Frontal cortex (tissue), 4 donors: ENCODE measurements around the gene SNCB. TPM values are rescaled to one million over a fixed set of nuclear protein-coding genes. Genes with fewer than 3 reads are reported as not detected.

Experiments
- DNase-seq, 2 donors: peaks; one replicate each; pipeline ENCODE4 v3.0.0; 2012; ENCODE audit warnings: low spot score in 2 of 2
- FAIRE-seq: peaks from 2 replicates; lab custom pipeline; 2012; peaks lifted over from hg19 to GRCh38; lab: Jason Lieb, UNC
- total RNA-seq: library from RNA; depleted of rRNA; stranded (reverse); fragments of >200 nt; gene quantifications from one replicate; pipeline ENCODE4 v1.2.3, GENCODE V29; 2014
- donor health status: control.
- donor health status: control.
- donor health status: control.

The SNCB gene
- 15.5 TPM for total RNA-seq

GRCh38 chr5:176629853-176630680 lies at the start of gene SNCB, which contains the start of gene EIF4E1B:
SNCB (minus strand) TSS chr5:176630534; CDS start chr5:176629654, 880 bp downstream.
EIF4E1B (plus strand) TSS chr5:176630675; CDS start chr5:176642788, 12,113 bp downstream.
- DNase-seq (peak; percentile 57 to 73), FAIRE-seq (no peak)

DNA sequence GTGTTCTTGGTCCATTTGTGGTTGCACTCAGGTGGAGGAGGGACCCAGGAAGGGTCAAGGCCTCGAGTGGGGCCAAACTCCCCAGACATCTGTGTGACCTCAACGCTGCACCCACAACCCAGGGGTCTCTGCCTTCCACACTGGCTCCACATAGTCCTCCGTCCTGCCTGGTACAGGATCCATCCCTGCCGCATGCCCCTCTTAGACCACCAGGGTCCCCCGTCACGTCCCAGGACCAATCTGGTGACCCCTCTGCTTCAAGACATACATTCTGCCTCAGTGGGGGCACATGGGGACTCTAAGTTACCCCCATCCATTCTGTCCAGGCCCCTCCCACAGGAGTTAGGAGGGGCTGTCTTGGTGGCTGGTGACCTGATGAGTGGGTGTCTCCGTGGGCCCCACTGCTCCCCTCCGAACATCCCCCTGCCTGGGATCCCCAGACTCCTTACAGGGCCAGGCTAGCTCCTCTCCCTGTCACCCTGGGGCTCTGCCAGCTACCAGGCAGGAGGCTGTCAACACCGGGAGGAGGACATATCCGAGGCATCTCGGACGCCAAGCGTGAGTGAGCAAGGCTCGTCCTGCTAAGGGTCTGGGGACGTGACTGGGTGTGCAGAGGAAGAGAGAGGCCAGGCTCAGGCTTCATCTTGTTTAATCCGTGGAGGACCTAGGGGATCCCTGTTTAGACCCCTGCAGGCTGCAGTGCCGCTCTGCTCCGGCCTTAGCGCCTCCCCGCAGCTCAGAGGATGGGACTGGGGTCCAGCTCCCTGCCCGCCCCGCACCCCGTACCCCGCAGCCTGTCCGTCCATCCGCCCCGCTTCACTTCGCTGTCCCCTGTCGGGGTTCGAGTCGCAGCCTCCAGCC lies 49.3 kb upstream of the SNCB start:
- DNase-seq = no peak

DNA sequence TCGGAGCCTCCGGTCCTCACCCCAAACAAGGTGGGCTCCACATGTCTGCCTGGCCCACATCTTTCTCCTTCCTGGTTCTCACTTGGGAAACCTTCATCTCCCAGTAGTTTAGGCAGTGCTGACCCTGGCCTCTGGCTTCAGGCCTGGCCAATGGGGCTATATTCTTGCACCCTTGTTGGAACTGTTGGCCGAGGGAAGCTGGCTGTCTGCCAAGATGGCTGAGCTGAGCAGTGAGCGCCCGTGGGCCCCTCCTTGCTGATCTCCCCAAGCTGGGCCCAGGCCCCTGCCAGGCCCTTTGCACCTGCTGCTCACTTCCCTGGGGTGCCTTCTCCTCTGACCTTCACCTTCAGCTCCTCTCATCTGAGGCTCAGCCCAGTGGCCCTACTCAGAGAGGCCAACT lies 48.2 kb upstream of the SNCB start:
- DNase-seq = no peak
- no peak for FAIRE-seq

More for the DNA sequence above, 49.3 kb upstream of the SNCB start:
- FAIRE-seq = no peak

- FAIRE-seq (no peak), DNase-seq (no peak)
Measured at GRCh38 chr5:176677209-176677939, 47.0 kb upstream of the SNCB start.

DNA sequence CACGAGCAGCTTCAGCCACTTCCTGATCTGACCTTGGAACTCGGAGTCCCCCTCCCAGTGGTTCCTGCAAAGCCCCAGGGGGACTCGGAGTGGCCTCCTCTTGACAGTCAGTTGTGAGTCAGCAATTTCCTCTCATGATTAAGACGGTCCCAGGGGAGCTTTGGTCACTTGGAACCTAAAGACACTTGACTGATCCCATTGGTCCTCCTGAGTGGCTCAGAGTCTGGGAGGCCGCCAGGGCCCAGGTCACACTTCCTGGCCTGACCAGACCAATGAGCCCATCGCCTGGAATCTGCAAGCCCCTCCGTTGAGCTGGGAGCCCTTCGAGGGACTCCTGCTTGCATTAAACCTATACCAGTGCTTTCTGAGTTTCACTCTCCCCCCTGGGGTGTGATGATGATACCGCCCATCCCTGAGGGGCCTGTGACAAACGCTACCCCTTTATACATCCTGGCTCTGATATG lies 46.1 kb upstream of the SNCB start:
- DNase-seq (no peak), FAIRE-seq (no peak)

GRCh38 chr5:176675676-176676360 lies 45.5 kb upstream of the SNCB start:
- FAIRE-seq (no peak), DNase-seq (no peak)

DNA sequence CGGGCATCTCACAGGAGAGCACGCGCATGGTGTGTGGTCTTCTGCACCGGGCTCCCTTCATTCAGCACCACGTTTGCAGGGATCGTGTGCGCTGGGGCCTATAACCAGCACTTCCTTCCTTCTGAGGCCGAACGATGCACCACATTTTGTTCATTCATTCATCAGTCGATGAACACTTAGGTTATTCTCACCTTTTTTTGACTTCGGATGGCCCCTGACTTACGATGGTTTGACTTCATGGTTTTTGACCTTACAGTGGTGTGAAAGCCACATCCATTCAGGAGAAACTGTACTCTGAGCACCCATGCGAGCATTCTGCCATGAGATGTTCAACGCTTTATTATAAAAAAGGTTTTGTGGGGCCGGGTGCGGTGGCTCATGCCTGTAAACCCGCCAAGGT lies 44.5 kb upstream of the SNCB start:
- DNase-seq (no peak), FAIRE-seq (no peak)

- DNase-seq = no peak
- FAIRE-seq = no peak
Measured at GRCh38 chr5:176673651-176674583, 43.6 kb upstream of the SNCB start.

- DNase-seq = no peak
- FAIRE-seq = no peak
Measured at GRCh38 chr5:176671890-176672747, 41.8 kb upstream of the SNCB start.

DNA sequence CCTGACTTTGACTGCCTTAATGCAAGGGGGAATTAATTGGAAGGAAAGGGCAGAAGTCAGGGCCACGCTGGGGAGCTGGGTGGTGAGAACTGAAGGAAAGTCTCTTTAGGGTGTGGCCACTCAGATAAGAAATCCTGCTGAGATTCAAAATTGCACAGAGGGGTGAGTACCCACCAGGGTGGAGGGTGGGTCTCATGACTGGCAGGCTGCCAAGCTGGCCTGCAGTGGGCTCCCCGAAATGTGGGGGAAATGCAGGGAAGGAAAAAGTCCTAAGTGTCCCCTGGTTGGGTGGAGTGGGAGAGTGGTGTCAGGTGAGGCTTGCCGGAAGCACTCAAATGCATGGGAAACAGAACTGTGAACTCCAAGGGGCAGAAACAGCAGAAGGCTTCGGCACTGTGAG lies 41.1 kb upstream of the SNCB start:
- no peak for FAIRE-seq
- no peak for DNase-seq

GRCh38 chr5:176670449-176670848 lies 40.1 kb upstream of the SNCB start:
- no peak for DNase-seq
- FAIRE-seq = no peak

DNA sequence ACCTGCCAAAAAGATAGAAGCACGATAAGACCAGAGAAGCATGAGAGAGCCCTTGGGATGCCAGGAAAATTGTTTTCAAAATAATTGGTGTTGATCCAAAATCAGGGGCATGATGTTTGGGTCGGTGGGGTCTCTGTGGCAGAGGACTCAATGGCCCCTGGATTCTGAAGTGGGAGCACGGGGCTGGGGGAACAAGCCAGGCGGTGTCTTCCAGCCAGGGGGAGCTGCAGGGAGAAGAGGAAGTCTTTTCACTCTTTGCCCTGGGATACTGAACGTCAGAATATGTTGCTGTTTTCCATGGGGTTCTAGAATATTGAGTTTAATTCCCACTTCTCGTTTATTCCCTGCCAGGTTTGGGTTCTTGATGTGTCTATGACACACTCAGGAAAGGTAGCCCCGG lies 37.3 kb upstream of the SNCB start:
- DNase-seq (no peak), FAIRE-seq (no peak)

DNA sequence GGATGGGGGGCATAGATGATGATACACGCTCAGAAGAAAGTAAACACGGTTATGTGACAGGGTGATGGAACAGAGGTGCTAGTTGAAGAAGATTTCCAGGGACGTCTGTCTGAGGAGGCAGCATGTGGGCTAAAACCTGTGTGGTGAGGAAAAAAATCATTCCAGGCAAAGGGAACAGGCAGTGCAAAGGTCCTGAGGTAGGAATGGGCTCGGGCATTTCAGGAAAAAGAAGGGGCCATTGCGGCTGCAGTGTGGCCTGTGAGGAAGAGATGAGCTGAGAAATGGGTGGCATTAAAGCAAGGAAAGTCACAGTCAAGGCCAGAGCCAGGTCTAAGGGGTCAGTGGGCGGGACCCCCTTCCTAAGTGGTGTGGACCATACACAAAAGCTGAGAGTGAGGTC lies 35.2 kb upstream of the SNCB start:
- no peak for FAIRE-seq
- no peak for DNase-seq

- FAIRE-seq (no peak), DNase-seq (no peak)
Measured at GRCh38 chr5:176664886-176665285, 34.6 kb upstream of the SNCB start.

- no peak for DNase-seq
- FAIRE-seq = no peak
Measured at GRCh38 chr5:176664479-176664878, 34.1 kb upstream of the SNCB start.

DNA sequence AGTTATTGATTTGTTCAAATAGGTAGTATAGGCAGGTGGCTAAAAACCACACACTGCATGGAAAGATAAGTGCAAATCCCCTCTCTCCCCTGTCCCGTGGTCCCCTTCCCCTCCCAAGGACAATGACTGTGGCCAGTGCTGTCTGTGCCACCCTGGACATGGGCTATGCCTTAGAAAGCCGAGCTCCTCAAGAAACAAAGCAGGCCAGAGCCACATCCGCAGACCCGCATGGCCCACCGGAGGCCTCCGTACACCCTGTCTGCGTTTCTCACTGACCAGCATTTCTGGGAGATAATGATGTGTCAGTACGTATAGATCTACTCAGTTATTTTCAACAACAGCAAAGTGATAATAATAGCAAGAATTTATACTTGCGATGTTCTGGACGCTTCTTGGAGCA lies 33.2 kb upstream of the SNCB start:
- DNase-seq (no peak), FAIRE-seq (no peak)
